Stimulated activated CD8-positive, alpha-beta memory T cell treated with anti-CD3 and anti-CD28 coated beads, Interleukin-7, amount 100 ng/mL, for 48 hours (primary cell): ENCODE data around the gene CRHR1.
"Not testable (repeated sequence)": the region's sequence is repeated elsewhere in the genome, so short reads cannot be mapped to it uniquely, and the experiment has no call there.

Experiments used
- DNase-seq, 2 donors: peaks; one replicate each; pipeline ENCODE4 v3.0.0-alpha.2; 2020; ENCODE audit warnings: low read depth in 1 of 2; ENCODE audit errors: extremely low read depth in 1 of 2

Gene CRHR1

GRCh38 chr17:45857977-45858708 is 74.0 kb downstream of the CRHR1 start:
- no peak for DNase-seq

GRCh38 chr17:45861165-45861564 is 77.0 kb downstream of the CRHR1 start:
- DNase-seq, result no peak

GRCh38 chr17:45862127-45862526 is 78.0 kb downstream of the CRHR1 start:
- not testable (repeated sequence) for DNase-seq

DNA sequence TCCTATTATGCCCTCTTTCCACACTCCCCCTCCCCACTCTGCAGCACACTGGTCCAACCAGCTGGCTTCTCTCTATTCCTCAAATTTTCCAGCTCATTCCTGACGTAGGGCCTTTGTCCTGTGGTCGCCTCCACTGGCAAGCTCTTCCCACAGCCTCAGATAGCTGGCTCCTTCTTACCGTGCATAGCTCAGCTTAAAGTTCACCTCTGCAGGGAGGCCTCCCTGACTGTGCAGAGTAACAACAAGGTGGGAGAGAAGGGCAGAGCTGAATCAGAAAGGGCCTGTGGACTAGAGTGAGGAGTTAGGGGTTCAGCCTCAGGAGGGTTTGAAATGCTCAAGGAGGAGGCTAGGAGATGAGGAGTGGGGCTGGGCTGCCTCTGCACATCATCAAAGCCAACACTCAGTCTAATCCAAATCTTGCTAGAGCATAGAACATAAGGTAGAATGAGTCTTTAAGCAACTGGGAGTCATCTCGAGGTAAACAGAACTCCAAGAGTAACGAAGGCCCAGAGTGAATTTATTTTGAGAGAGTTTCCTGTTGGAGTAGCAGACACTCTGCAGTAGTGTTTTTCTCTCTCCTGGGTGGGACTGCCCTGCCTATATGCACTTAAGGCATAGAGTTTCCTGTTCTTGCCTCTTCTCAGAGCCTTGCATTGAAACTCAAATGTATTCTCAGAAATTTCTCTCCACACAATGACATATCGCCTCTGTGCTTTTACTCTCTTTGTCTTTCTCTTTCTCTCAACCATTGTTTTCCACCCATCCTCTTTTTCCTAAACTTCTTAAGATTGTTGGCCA is 79.9 kb downstream of the CRHR1 start:
- DNase-seq, result no peak

DNA sequence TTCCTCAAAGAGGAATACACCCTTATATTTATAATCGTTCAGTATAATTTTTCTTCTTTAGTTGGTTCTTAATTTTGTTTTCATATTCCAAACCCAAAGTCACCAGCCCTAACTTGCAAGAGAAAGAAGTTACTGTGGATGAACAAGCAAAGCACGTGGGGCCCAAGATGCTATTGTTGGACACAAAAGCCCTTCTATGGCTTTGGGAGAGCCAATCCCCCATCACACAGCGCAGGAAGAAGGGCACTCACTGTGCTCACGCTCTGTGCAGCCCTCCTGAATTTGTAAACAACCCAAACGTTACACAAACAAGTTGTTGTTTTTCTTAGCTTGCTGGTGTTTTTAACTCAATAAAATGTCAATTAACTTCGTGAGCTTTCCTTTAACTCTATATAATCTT is 83.1 kb downstream of the CRHR1 start:
- no peak for DNase-seq

DNA sequence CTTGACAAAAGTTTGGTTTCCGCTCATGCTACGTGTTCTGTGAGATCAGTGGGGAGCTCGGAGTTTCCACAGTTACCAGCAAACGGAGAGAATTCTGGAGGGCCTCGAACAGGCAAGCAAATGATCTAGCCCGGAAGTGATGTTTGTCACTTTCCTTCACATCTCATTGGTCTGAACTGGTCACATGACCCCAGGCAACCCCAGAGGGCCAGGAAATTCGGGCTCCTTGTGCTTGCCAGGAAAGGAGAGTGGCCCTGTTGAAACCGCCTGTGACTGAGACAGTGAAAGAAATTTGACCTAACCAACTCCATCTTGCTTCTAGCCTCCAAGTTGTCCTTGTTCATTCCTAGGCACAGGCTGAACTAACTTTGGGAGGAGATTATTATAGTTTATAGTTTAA is 83.6 kb downstream of the CRHR1 start:
- DNase-seq, result no peak

- DNase-seq, result no peak
Measured at GRCh38 chr17:45868276-45868675, 84.2 kb downstream of the CRHR1 start.

- no peak for DNase-seq
Measured at GRCh38 chr17:45869676-45870341, 85.7 kb downstream of the CRHR1 start.

- DNase-seq, result no peak
Measured at GRCh38 chr17:45870342-45870974, 86.3 kb downstream of the CRHR1 start.

GRCh38 chr17:45871718-45872117 is 87.6 kb downstream of the CRHR1 start:
- no peak for DNase-seq

DNA sequence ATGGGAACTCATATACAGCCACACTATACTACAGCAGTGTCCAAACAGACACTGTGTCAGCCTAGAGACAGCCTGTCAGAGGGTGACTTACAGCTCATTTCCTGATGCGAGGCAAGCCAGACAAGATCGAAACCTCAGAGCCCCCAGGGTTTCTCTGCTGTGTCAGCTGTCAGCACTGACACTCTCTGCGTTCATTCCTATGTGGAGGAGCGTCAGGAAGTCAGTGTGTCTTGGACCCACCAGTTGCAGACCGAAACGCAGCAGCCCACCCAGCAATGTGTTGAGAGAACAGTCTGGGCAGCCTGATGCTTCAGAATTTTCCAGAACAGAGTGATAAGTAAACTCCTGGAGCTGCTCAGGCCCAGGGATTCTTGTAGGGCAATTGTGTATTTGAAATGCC is 89.6 kb downstream of the CRHR1 start:
- DNase-seq, result peak in 1 of 2 donors; percentile 42

DNA sequence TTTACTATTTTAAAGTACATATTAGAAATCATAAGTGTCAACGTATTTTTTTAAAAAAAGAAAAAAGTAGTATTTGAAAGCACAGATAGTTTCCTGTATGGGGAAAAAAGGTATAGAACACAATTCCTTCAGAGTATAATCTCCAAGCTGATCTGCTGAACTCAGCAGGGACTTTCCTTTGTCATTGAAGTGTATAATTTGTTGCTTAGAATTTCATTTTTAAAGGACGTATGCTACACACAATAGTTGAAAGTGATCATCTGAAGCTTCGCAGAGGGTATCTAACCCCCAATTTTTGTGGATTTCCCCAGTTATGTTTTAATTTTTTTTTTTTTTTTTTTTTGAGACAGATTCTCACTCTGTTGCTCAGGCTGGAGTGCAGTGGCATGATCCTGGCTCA is 90.0 kb downstream of the CRHR1 start:
- DNase-seq, result no peak

DNA sequence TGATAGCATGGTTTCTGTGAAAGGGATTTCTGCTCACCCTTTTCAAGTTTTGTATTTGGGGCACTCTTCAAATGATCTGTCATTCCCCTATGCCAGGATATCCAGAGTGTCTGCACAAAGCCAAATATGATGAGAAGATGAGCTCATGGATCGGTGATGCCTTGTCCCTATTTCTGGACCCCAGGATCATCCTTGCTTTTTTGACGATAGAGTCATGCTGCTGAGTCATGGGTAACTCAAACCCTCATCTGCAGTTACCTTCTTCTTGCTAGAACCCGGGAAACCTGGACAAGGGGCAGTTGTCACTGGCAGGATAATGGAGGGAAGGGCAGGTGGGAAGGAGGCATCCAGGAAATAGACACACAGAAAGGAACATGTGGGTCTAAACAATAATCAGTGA is 92.4 kb downstream of the CRHR1 start:
- DNase-seq, result no peak

DNA sequence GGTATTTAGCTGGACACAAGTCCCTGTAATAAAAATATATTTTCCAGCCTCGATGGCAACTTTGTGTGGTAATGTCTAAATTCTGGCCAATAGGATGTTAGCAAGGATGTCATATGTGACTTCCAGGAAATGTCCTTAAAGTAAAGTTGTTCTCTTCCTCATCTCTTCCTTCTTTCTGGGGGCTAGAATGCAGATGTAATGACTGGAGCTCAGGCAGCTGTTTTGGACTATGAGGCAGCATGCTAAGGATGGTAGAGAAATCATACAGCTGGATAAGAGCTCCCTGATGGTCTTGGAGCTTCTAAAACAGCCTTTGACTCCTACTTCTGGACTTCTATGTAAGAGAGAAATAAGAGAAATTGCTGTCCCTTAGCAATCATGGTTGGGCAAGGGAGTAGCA is 93.3 kb downstream of the CRHR1 start:
- no peak for DNase-seq

GRCh38 chr17:45883063-45883462 is 98.9 kb downstream of the CRHR1 start:
- DNase-seq, result no peak
